ENCODE data around the gene MAP3K15.

The MAP3K15 gene, protein sequence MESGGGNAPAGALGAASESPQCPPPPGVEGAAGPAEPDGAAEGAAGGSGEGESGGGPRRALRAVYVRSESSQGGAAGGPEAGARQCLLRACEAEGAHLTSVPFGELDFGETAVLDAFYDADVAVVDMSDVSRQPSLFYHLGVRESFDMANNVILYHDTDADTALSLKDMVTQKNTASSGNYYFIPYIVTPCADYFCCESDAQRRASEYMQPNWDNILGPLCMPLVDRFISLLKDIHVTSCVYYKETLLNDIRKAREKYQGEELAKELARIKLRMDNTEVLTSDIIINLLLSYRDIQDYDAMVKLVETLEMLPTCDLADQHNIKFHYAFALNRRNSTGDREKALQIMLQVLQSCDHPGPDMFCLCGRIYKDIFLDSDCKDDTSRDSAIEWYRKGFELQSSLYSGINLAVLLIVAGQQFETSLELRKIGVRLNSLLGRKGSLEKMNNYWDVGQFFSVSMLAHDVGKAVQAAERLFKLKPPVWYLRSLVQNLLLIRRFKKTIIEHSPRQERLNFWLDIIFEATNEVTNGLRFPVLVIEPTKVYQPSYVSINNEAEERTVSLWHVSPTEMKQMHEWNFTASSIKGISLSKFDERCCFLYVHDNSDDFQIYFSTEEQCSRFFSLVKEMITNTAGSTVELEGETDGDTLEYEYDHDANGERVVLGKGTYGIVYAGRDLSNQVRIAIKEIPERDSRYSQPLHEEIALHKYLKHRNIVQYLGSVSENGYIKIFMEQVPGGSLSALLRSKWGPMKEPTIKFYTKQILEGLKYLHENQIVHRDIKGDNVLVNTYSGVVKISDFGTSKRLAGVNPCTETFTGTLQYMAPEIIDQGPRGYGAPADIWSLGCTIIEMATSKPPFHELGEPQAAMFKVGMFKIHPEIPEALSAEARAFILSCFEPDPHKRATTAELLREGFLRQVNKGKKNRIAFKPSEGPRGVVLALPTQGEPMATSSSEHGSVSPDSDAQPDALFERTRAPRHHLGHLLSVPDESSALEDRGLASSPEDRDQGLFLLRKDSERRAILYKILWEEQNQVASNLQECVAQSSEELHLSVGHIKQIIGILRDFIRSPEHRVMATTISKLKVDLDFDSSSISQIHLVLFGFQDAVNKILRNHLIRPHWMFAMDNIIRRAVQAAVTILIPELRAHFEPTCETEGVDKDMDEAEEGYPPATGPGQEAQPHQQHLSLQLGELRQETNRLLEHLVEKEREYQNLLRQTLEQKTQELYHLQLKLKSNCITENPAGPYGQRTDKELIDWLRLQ (N-terminal part only)

DNA sequence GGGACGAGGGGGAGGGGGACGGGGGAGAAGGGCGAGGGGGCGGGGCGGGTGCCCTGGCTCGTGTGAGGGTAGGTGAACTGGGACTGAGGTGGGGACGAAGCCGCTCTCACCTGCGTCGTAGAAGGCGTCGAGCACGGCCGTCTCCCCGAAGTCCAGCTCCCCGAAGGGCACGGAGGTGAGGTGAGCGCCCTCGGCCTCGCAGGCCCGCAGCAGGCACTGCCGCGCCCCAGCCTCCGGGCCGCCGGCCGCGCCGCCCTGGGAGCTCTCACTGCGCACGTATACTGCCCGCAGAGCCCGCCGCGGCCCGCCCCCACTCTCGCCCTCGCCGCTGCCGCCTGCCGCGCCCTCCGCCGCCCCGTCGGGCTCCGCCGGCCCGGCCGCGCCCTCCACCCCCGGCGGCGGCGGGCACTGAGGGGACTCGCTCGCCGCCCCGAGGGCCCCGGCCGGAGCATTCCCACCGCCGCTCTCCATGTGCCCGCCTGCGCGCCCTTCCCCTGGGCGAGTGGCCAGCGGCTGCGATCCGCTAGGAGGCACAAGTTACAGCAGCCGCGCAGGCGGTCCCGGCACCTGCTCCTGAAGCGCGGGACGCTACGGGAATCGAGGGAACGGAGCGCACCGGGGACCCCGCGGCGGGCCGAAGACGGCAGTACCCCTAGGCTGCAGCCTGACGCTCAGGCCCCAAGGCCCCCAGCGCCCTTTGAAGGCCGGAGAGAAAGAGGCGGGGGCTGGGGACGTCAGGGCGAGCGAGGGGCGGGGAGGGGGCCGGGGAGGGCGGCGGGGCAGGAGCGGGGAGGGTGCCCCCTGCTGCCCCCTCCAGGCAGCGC, at the start of gene MAP3K15:
MAP3K15 (minus strand) TSS at position 718 of the 824 bp plus-strand sequence; CDS start at position 471, 247 bp downstream.
- DNase-seq (ENCODE audit: low read depth in 3 of 3, low spot score in 1 of 3), result no peak

DNA sequence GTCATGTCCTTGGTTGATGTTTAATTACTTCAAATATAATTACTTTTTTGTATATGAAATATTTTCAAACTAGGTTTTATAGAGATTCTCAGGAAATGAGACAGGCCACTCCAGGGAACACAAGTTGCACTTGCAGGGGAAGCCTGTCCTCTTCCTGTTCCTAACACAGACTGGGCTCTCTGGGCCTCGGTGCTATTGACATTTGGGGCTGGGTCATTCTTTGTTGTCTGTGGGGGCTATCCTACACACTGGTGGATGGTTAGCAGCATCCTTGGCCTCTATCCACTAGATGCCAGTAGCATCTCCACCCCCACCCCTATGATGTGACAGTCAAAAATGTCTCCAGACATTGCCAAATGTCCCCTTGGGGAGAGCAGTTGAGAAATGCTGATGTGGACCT, 49.3 kb upstream of the MAP3K15 start:
- no peak for DNase-seq (ENCODE audit: low read depth in 3 of 3, low spot score in 1 of 3)

DNA sequence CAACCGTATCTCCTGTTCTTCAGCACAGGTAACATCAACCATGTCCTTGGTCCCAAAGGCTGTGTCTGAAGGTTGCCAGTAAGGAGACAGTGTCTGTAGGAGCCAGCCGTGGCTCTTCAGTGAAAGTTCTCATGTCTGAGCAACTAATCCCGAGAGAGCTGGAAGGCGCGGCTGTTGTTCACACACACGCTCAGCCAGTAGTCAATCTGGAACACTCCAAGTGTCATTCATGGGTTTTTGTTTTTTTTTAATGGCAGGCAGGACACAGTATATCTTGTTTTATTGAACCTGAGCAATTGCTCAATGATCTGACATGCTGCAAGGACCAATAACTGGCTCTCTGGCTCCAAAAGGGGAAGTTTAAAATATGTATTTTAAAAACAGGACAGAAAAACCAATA, 48.4 kb upstream of the MAP3K15 start:
- DNase-seq (ENCODE audit: low read depth in 3 of 3, low spot score in 1 of 3), result no peak

DNA sequence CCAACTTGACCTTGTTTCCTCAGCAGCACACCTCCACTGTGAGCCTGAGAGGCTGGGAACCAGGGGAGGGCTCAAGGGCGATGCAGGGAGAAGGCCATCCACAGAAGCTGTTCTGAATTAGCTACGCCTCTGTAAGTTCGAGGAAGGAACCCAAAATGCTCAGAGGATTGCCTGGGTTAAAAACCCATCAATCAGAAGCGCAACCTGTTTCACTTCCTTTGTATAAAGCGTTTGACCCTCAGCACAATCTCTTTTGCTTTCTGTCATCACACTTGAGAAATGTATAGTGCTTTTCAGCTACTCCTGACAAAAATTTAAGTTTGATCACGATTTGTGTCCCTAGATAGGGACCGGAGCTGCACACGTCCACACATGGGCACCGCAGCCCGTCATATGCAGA, 48.0 kb upstream of the MAP3K15 start:
- no peak for DNase-seq (ENCODE audit: low read depth in 3 of 3, low spot score in 1 of 3)

DNA sequence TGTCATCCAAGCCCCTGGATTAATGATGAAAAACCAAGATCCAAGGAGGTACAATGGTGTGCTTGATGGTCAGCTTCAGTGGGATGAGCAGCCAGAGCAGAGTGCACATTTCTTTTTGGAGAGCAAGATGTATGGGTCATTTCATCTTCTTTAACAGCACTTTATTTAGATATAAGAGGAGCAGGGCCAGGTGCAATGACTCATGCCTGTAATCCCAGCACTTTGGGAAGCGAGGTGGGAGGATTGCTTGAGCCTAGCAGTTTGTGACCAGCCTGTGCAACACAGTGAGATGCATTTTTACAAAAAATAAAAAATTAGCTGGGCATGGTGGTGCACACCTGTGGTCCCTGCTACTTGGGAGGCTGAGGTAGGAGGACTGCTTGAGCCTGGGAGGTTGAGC, 45.3 kb upstream of the MAP3K15 start:
- DNase-seq (ENCODE audit: low read depth in 3 of 3, low spot score in 1 of 3), result no peak

DNA sequence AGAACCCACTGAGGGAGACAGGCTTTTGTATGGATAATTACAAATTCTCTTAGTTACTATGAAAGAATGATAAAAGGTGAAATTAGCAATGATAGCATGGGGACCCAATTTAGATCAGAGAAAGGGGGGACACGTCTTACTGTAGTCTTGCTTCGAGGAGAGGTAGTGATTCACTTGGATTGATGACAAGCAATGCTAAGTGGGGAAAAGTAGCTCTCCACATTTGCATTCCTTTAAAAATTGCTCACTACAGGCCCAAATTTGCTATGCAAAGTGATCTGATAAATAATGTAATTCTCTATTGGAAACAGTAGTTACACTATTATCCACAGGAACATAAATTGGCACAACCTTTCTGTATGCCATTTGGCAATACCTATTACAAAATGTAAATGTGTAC, 42.5 kb upstream of the MAP3K15 start:
- no peak for DNase-seq (ENCODE audit: low read depth in 3 of 3, low spot score in 1 of 3)

DNA sequence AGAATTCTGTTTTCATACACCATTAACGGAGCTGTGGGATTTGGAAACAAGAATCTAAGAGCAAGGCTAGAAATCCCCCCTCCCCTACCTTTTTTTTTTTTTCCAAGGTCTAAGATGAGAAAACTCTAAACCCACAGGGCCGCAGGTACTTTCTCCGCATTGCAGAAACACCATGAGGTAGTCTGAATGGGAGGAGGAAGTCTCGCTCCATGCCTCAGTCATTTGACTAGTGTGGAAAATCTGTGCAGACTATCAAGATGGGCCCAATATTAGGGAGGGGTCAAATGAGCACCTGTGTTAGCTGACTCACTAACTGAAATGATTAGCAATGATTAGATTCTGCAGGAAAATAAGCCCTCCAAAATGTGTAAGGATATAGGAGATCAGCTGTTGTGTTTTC, 40.9 kb upstream of the MAP3K15 start:
- no peak for DNase-seq (ENCODE audit: low read depth in 3 of 3, low spot score in 1 of 3)

DNA sequence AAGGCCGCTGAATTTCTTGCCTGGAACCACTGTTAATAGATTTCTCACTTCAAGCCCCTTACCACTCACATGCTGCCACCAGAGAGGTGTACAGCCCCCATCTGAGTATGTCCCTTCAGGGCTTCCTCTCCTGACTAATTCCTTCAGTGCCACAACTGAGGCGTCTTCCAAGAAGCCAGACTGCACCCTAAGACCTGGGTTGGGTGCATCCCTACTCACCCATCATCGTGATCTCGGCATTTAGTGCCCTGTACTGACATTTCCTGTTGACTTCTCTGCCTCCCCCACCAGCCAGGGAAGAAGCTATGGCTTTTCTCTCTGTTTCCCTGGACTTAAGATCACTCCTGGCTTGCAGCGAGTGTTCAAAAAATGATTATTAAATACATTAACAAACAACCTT, 40.4 kb upstream of the MAP3K15 start:
- no peak for DNase-seq (ENCODE audit: low read depth in 3 of 3, low spot score in 1 of 3)

DNA sequence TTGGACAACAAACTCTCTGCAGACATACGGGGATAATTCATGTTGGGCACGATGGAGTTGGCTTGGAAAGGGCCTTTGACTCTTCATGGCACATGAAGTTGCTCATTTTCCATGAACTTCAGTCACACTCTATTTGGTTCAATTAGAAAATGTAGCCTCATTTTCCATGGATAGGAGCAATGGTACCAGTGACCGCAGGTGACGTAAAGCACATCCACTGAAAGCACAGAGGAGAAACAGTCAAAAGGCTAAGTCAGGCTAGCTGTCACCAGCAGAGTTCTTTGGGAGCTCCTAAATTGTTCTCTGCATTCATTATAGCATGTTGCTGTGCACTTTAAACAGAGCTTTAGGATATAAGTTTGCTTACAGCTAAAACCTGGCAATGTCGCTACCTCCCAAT, 39.9 kb upstream of the MAP3K15 start:
- no peak for DNase-seq (ENCODE audit: low read depth in 3 of 3, low spot score in 1 of 3)

DNA sequence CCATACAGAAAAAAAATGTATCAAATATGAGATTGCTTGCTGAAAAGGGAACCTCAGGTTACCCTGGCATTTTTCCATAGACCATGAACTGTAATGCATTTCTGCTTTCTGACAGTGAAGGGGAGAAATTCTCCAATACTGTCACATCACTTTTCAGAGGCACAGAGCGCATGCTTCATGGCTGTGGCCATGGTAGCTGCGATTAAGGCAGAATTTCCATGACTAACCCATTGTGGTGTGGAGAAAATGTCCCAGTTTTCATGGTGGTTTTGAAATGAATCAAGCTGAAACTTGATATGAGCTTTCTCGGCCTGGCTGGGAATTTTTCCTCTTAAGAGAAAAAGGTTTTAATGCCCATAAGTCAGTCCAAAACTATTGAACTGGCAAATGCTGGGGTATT, 39.5 kb upstream of the MAP3K15 start:
- no peak for DNase-seq (ENCODE audit: low read depth in 3 of 3, low spot score in 1 of 3)

DNA sequence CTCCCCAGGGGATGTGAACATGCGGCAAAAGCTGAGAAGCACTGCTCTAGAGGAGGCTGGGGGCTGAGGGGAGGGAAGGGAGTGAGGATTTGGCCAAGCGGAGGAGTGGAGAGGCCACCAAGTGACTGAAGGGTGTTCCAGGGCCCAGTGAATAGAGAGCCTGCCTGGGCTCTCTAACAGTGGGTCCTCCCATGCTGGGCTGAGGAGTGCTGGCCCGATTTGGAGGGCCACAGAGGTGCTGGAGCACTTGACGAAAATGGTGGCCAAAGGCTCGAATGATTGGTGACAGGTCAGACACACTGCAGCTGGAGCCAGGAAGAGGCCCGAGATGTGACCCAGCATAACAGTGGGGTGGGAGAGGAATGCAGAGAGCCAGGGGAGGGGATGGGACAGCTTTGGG, 37.5 kb upstream of the MAP3K15 start:
- DNase-seq (ENCODE audit: low read depth in 3 of 3, low spot score in 1 of 3), result no peak

DNA sequence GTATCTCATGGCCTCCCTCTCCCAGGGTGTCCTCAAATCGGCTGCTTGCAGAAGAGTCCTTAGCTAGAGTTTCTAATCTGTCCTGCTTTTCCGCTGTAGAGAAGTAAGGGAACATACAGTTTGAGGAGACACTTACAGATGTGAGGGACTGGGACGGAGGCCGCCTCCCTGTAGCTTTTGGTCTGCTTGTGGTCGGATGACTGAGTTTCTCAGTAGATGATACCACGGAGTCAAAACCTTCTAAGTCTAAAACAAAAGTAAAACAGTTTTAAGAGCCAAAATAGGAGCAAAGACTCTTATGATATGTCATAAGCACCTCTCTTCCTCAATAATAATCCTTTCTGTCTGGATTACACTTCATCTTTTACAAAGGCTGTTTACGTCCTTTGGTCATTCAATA, 34.5 kb upstream of the MAP3K15 start:
- no peak for DNase-seq (ENCODE audit: low read depth in 3 of 3, low spot score in 1 of 3)

DNA sequence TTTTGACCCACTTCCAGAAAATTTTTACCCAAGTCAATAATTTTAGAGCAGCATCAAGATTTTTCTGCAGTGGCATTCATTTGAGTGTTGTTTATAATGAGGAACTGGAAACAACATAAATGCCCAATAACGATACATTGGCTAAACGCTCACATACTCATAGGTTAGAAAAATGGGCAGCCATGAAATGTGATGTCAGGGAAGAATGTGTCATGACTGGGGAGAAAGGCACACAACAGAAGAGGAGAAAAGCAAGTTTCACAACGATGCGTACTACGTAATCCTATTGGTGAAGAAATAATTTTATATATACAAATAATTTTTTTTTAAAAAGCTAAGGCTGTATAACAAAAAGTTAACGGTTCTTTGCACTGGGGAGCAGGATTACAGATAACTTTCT, 33.6 kb upstream of the MAP3K15 start:
- DNase-seq (ENCODE audit: low read depth in 3 of 3, low spot score in 1 of 3), result no peak

DNA sequence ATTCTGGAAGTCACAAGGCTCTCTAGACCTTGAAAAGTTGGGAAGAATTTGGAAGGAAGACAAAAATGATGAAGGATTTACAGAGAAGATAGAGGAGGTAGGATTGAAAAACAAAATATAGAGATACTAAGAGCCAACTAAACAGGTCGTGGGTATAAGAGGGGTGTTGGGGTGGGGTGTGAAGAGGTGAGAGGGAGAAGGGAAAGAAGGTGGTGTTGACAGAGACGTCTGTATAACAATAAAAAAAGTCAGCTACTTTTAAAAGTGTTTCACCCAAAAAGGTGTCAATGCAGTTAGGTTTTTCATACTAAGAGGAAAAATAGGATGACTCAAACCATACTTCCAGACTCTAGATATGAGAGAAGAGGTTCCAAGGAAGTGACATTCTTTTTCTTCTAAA, 33.0 kb upstream of the MAP3K15 start:
- no peak for DNase-seq (ENCODE audit: low read depth in 3 of 3, low spot score in 1 of 3)

DNA sequence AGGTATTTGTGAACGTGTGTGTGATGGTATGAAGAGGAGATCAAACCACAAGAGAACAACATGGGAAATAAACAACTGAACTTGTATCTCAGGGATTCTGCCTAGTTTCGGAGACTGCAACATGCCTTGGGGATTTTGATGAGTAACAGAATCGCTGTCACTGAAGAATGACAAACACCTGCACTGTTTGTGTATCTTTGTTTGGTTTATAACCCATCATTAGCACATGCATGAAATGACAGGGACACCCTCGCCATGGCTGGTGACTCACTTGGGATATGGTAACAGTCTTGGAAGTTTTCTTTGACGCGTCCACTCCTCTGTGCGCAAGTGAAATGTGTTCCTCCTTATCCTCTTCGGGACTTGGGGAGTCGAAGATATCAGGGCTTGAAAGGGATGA, 30.3 kb upstream of the MAP3K15 start:
- no peak for DNase-seq (ENCODE audit: low read depth in 3 of 3, low spot score in 1 of 3)

DNA sequence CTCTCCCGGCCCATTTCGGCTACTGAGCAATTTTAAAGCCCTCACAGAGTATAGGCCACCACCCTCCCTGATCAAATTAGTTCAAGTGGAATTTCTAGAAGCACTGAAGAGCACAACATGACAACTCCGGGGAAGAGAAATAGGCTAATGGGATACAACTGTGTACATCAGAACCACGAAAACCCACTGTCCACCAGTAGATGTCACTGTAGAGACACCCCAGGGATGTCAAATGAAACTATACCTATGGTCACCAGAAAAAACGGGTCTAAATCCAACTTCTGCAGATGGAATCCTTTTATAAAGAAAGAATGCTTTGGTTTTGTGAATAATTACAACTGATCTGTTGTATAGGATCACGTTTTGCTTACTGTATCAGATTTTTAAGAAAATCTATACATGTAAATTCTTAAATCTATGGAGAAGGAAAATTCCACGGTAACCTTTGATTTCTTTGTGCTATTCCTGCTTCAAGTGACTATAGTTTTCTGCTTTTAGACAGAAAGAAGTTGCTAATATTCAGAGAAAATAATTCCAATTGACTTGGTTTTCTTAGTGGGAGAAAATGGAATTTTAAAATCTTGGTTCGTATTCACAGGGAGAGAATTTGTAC, 29.5 kb upstream of the MAP3K15 start:
- DNase-seq (ENCODE audit: low read depth in 3 of 3, low spot score in 1 of 3), result no peak

DNA sequence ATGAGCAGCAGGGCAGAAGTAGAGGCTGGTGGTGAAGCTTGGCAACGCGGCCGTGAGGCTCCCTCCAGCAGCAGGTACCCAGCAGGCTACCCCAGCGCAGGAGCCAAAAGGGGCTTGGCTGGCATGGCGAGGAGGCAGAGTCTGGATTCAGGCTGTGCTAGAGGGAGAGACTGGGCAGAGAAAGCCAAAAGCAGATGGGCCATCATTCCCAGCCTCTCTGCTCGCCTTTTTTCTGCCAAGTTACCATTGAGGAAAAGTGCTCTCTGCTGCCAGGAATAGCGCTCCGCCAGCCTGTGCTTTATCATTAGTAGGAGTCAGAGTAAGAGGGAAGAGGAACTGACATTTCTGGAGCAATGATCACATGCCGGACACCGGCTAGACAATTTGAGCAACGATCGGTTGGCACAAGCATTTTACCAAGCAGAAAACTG, 28.7 kb upstream of the MAP3K15 start:
- DNase-seq (ENCODE audit: low read depth in 3 of 3, low spot score in 1 of 3), result no peak

DNA sequence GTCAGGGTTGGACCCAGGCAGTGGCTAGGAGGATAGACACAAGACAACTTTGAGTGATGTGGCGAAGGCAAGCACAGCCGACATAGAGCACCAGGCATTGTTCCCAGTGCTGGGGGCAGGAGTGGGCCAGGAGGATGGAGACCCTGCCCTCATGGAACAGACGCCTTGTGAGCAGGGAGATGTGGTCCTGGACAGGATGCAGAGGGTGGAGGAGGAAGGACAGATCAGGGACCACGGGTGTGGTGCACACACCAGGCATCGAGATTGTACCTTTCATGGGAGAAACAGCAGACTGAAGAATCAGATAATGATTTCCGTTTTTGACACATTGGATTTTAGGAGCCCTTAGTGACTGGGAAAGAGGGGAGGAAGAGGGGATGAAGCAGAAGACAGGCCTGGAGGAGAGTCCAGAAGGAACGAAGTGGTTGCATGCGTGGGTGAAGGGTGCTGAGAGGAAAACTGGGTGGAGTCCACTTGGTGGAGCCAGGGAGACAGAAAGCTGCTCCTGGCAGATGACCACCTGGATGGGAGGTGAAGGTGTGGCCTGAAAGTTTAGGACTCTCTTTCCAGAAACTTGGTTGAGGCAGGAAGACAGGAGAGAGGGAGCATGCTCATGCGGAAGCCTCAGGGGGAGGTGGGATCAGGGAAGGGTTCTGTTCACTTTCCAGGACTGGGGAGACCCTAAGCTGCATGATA, 27.9 kb upstream of the MAP3K15 start:
- DNase-seq (ENCODE audit: low read depth in 3 of 3, low spot score in 1 of 3), result no peak

DNA sequence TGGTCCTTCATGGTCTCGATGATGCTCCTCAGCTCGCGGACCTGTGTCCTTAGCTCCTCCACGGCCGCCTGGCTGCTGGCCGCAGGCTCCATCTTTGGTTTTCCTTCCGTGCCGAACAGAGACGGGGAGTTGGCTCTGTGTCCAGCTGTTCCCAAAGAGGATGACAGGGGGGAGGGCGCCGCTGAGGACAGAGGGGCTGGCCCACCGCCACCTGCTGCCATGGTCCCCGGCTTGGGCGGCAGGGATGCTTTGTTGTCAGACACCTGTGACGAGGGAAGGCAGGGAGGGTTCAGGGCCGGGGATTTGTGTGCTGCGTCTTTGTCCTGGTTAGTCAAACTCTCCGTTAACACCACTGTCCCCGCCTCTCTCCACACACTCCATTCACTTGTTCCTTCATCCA, 26.6 kb upstream of the MAP3K15 start:
- no peak for DNase-seq (ENCODE audit: low read depth in 3 of 3, low spot score in 1 of 3)

DNA sequence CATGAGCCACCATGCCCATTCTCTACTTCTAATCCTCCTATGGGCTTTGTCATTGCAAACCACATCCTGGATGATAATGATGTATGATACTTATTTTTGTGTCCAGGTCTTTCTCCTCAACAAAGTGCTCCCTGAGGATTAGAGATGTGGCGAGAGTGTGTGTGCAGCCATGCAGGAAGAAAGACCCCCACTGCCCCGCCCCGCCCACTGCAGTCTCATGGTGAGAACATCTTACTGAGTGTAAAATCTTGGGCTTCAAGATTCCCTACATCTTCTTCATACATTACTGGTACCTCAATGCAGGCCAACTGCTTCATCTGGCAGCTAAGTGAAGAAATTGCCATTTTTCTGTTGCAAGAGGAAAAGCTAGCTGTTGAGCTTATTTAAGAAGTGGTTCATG, 25.9 kb upstream of the MAP3K15 start:
- DNase-seq (ENCODE audit: low read depth in 3 of 3, low spot score in 1 of 3), result no peak

Data from stimulated activated CD4-positive, alpha-beta T cell treated with anti-CD3 and anti-CD28 coated beads, TNF-alpha, amount 100 ng/mL, for 1 hour (primary cell).